HepG2 (cell line): Measurements from ENCODE around the gene B3GNT8. TPM values are rescaled to one million over a fixed set of nuclear protein-coding genes. Genes with fewer than 3 reads are reported as not detected.
A peak's percentile ranks its signal among the peaks of the same experiment; 100 is the strongest.

ENCODE experiments used
- CAMTA2 ChIP-seq: sonication (generic); formaldehyde crosslinking; IDR thresholded peaks from 2 replicates; pipeline ENCODE4 v1.4.0; 2020; ENCODE audit warnings: mild to moderate bottlenecking, missing genetic modification reagents, borderline replicate concordance
- GZF1 ChIP-seq: sonication (generic); formaldehyde crosslinking; IDR thresholded peaks from 2 replicates; pipeline ENCODE4 v1.5.1; 2020; ENCODE audit warnings: mild to moderate bottlenecking, missing genetic modification reagents
- IRF2 ChIP-seq: IDR thresholded peaks from 2 replicates; pipeline ENCODE4 v1.6.1; 2018; ENCODE audit warnings: missing genetic modification reagents, missing compliant biosample characterization
- KAT7 ChIP-seq: IDR thresholded peaks from 2 replicates; pipeline ENCODE4 v1.6.1; 2018; ENCODE audit warnings: borderline replicate concordance, missing compliant biosample characterization
- NCOA2 ChIP-seq: sonication (generic); formaldehyde crosslinking; IDR thresholded peaks from 2 replicates; pipeline ENCODE4 v1.8.0; 2022; ENCODE audit warnings: inconsistent platforms
- TEAD2 ChIP-seq: sonication (generic); formaldehyde crosslinking; IDR thresholded peaks from 2 replicates; pipeline ENCODE4 v1.9.0; 2021; ENCODE audit warnings: missing genetic modification reagents
- TEAD3 ChIP-seq: optimal IDR thresholded peaks from 2 replicates; pipeline ENCODE3; 2016; ENCODE audit warnings: borderline replicate concordance
- XBP1 ChIP-seq: sonication (generic); formaldehyde crosslinking; IDR thresholded peaks from 2 replicates; pipeline ENCODE4 v1.5.0; 2020; ENCODE audit warnings: missing genetic modification reagents
- ZEB1 ChIP-seq: IDR thresholded peaks from 2 replicates; pipeline ENCODE4 v1.6.1; 2012; ENCODE audit warnings: mild to moderate bottlenecking, low read depth, inconsistent platforms; ENCODE audit not compliant: insufficient replicate concordance
- ZFY ChIP-seq: sonication (generic); formaldehyde crosslinking; IDR thresholded peaks from 2 replicates; pipeline ENCODE4 v1.4.0; 2020; ENCODE audit warnings: missing genetic modification reagents
- ZNF446 ChIP-seq: sonication (generic); formaldehyde crosslinking; IDR thresholded peaks from 2 replicates; pipeline ENCODE4 v1.5.0; 2020; ENCODE audit warnings: mild to moderate bottlenecking, missing genetic modification reagents
- ZNF557 ChIP-seq: sonication (generic); formaldehyde crosslinking; IDR thresholded peaks from 2 replicates; pipeline ENCODE4 v1.4.0; 2020; ENCODE audit warnings: missing genetic modification reagents
- ZNF616 ChIP-seq: sonication (generic); formaldehyde crosslinking; IDR thresholded peaks from 2 replicates; pipeline ENCODE4 v1.5.0; 2020; ENCODE audit warnings: low read depth, mild to moderate bottlenecking, missing genetic modification reagents
- ZNF773 ChIP-seq: sonication (generic); formaldehyde crosslinking; IDR thresholded peaks from 2 replicates; pipeline ENCODE4 v1.4.0; 2020; ENCODE audit warnings: missing genetic modification reagents, borderline replicate concordance
- ZNF780A ChIP-seq: sonication (generic); formaldehyde crosslinking; IDR thresholded peaks from 2 replicates; pipeline ENCODE4 v1.8.0; 2022; ENCODE audit warnings: mild to moderate bottlenecking, missing genetic modification reagents, moderate library complexity
- ZNF883 ChIP-seq: sonication (generic); formaldehyde crosslinking; IDR thresholded peaks from 2 replicates; pipeline ENCODE4 v1.5.1; 2020; ENCODE audit warnings: mild to moderate bottlenecking, missing genetic modification reagents; ENCODE audit errors: not compliant biosample characterization
- polyA plus RNA-seq, 8 experiments: library from polyadenylated mRNA; depleted of rRNA in 3 of 8; stranded (reverse) in 7 of 8; unstranded in 1 of 8; fragments of >200 nt; fragmentation: Illumina TruSeq in 4 of 8; extraction: Trizol in 4 of 8; gene quantifications; 2 replicates each; pipeline versions ENCODE4 v1.2.1 to v1.2.3, GENCODE V29; 2011 to 2016; ENCODE audit warnings: low read depth in 4 of 8, missing spikeins in 1 of 8, mixed read lengths in 1 of 8; ENCODE audit not compliant: insufficient read depth in 1 of 8
- total RNA-seq, 5 experiments: library from RNA; depleted of rRNA; stranded (reverse); fragments of >200 nt; fragmentation: Illumina TruSeq; extraction: Trizol; gene quantifications; 2 replicates each; pipeline ENCODE4 v1.2.3, GENCODE V29; 2016; ENCODE audit warnings: low read depth in 1 of 5
- TF ChIP-seq, protein P1 (sequence below): sonication (generic); formaldehyde crosslinking; IDR thresholded peaks from 2 replicates; pipeline ENCODE4 v1.4.0; 2020; ENCODE audit warnings: missing genetic modification reagents
- TF ChIP-seq, protein P2 (sequence below): sonication (generic); formaldehyde crosslinking; IDR thresholded peaks from 2 replicates; pipeline ENCODE4 v1.4.0; 2020; ENCODE audit warnings: mild to moderate bottlenecking, low read depth, missing genetic modification reagents
- TF ChIP-seq, protein P3 (sequence below): sonication (generic); formaldehyde crosslinking; IDR thresholded peaks from 2 replicates; pipeline ENCODE4 v1.5.1; 2020; ENCODE audit warnings: mild to moderate bottlenecking, moderate library complexity, missing genetic modification reagents
- TF ChIP-seq, protein P4 (sequence below): sonication (generic); formaldehyde crosslinking; conservative IDR thresholded peaks from 2 replicates; pipeline ENCODE4 v1.4.0; 2020; ENCODE audit warnings: missing genetic modification reagents
- TF ChIP-seq, protein P5 (sequence below): sonication (generic); formaldehyde crosslinking; IDR thresholded peaks from 2 replicates; pipeline ENCODE4 v1.5.0; 2020; ENCODE audit warnings: mild to moderate bottlenecking, missing genetic modification reagents, borderline replicate concordance

B3GNT8 gene
- total and polyA plus RNA-seq, 2 of the 13 experiments (the other 11 are each of a cell fraction or from before 2014, with no cell fraction given) = 0.26 to 1.9 TPM

DNA sequence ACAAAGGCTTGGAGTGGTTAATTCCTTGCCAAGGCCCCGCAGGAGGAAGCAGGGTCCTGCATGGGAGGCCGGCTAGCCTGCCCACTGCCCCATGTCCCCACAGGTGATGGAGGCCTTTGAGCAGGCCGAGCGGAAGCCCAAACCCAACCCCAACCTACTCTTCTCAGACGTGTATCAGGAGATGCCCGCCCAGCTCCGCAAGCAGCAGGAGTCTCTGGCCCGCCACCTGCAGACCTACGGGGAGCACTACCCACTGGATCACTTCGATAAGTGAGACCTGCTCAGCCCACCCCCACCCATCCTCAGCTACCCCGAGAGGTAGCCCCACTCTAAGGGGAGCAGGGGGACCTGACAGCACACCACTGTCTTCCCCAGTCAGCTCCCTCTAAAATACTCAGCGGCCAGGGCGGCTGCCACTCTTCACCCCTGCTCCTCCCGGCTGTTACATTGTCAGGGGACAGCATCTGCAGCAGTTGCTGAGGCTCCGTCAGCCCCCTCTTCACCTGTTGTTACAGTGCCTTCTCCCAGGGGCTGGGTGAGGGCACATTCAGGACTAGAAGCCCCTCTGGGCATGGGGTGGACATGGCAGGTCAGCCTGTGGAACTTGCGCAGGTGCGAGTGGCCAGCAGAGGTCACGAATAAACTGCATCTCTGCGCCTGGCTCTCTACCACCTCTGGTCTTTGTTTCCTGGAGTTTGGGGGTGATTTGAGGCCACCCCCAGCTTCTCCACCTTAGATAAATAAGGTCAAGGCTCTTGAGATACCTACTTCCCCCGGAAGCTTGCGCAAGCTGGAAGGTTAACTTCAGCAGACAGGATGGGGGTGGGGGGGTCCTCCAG, 2.6 kb downstream of the B3GNT8 start (continued):
- TF ChIP-seq GZF1 (no peak), XBP1 (CRISPR knock-in tag) (no peak), IRF2 (no peak), ZNF883 (no peak), ZNF780A (CRISPR knock-in tag) (no peak), ZFY (CRISPR knock-in tag) (no peak), NCOA2 (CRISPR knock-in tag) (peak; percentile 65), KAT7 (no peak), CAMTA2 (CRISPR knock-in tag) (no peak), ZEB1 (no peak), TEAD2 (CRISPR knock-in tag) (no peak), ZNF557 (CRISPR knock-in tag) (no peak), TEAD3 (CRISPR knock-in tag) (peak; percentile 30), ZNF773 (CRISPR knock-in tag) (no peak), ZNF446 (CRISPR knock-in tag) (no peak), ZNF616 (CRISPR knock-in tag) (no peak)
- TF ChIP-seq, protein P1, sequence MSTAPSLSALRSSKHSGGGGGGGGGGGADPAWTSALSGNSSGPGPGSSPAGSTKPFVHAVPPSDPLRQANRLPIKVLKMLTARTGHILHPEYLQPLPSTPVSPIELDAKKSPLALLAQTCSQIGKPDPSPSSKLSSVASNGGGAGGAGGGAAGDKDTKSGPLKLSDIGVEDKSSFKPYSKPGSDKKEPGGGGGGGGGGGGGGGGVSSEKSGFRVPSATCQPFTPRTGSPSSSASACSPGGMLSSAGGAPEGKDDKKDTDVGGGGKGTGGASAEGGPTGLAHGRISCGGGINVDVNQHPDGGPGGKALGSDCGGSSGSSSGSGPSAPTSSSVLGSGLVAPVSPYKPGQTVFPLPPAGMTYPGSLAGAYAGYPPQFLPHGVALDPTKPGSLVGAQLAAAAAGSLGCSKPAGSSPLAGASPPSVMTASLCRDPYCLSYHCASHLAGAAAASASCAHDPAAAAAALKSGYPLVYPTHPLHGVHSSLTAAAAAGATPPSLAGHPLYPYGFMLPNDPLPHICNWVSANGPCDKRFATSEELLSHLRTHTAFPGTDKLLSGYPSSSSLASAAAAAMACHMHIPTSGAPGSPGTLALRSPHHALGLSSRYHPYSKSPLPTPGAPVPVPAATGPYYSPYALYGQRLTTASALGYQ (CRISPR knock-in tag) = no peak
- TF ChIP-seq, protein P2, sequence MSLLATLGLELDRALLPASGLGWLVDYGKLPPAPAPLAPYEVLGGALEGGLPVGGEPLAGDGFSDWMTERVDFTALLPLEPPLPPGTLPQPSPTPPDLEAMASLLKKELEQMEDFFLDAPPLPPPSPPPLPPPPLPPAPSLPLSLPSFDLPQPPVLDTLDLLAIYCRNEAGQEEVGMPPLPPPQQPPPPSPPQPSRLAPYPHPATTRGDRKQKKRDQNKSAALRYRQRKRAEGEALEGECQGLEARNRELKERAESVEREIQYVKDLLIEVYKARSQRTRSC = no peak
- TF ChIP-seq, protein P3, sequence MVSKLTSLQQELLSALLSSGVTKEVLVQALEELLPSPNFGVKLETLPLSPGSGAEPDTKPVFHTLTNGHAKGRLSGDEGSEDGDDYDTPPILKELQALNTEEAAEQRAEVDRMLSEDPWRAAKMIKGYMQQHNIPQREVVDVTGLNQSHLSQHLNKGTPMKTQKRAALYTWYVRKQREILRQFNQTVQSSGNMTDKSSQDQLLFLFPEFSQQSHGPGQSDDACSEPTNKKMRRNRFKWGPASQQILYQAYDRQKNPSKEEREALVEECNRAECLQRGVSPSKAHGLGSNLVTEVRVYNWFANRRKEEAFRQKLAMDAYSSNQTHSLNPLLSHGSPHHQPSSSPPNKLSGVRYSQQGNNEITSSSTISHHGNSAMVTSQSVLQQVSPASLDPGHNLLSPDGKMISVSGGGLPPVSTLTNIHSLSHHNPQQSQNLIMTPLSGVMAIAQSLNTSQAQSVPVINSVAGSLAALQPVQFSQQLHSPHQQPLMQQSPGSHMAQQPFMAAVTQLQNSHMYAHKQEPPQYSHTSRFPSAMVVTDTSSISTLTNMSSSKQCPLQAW (CRISPR knock-in tag) = peak; percentile 34; the same call in 1 of the 2 replicates
- TF ChIP-seq, protein P4, sequence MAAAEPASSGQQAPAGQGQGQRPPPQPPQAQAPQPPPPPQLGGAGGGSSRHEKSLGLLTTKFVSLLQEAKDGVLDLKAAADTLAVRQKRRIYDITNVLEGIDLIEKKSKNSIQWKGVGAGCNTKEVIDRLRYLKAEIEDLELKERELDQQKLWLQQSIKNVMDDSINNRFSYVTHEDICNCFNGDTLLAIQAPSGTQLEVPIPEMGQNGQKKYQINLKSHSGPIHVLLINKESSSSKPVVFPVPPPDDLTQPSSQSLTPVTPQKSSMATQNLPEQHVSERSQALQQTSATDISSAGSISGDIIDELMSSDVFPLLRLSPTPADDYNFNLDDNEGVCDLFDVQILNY (CRISPR knock-in tag) = no peak
- TF ChIP-seq, protein P5, sequence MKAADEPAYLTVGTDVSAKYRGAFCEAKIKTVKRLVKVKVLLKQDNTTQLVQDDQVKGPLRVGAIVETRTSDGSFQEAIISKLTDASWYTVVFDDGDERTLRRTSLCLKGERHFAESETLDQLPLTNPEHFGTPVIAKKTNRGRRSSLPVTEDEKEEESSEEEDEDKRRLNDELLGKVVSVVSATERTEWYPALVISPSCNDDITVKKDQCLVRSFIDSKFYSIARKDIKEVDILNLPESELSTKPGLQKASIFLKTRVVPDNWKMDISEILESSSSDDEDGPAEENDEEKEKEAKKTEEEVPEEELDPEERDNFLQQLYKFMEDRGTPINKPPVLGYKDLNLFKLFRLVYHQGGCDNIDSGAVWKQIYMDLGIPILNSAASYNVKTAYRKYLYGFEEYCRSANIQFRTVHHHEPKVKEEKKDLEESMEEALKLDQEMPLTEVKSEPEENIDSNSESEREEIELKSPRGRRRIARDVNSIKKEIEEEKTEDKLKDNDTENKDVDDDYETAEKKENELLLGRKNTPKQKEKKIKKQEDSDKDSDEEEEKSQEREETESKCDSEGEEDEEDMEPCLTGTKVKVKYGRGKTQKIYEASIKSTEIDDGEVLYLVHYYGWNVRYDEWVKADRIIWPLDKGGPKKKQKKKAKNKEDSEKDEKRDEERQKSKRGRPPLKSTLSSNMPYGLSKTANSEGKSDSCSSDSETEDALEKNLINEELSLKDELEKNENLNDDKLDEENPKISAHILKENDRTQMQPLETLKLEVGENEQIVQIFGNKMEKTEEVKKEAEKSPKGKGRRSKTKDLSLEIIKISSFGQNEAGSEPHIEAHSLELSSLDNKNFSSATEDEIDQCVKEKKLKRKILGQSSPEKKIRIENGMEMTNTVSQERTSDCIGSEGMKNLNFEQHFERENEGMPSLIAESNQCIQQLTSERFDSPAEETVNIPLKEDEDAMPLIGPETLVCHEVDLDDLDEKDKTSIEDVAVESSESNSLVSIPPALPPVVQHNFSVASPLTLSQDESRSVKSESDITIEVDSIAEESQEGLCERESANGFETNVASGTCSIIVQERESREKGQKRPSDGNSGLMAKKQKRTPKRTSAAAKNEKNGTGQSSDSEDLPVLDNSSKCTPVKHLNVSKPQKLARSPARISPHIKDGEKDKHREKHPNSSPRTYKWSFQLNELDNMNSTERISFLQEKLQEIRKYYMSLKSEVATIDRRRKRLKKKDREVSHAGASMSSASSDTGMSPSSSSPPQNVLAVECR (CRISPR knock-in tag) = no peak; the same call in 1 of the 2 replicates
